OCI-LY1 (cell line): ENCODE data around the gene TUBGCP6.

ENCODE experiments used
- EZH2 ChIP-seq: fragments of 200-600 bp; sonication (generic), shearing (Covaris generic); IDR thresholded peaks from 2 replicates; pipeline ENCODE4 v1.8.0; 2017; ENCODE audit warnings: borderline replicate concordance, mixed run types, mild to moderate bottlenecking, antibody characterized with exemption, low read length, moderate library complexity, mixed read lengths
- TF ChIP-seq, protein P1 (sequence below): fragments of 200-600 bp; sonication (generic), shearing (Covaris generic); IDR thresholded peaks from 2 replicates; pipeline ENCODE4 v1.5.1; 2017; ENCODE audit warnings: mild to moderate bottlenecking, antibody characterized with exemption, low read length, moderate library complexity, mixed read lengths

GRCh38 chr22:50269970-50270665 lies 25.3 kb upstream of the TUBGCP6 start, which contains the start of gene MAPK11:
- TF ChIP-seq, protein P1, sequence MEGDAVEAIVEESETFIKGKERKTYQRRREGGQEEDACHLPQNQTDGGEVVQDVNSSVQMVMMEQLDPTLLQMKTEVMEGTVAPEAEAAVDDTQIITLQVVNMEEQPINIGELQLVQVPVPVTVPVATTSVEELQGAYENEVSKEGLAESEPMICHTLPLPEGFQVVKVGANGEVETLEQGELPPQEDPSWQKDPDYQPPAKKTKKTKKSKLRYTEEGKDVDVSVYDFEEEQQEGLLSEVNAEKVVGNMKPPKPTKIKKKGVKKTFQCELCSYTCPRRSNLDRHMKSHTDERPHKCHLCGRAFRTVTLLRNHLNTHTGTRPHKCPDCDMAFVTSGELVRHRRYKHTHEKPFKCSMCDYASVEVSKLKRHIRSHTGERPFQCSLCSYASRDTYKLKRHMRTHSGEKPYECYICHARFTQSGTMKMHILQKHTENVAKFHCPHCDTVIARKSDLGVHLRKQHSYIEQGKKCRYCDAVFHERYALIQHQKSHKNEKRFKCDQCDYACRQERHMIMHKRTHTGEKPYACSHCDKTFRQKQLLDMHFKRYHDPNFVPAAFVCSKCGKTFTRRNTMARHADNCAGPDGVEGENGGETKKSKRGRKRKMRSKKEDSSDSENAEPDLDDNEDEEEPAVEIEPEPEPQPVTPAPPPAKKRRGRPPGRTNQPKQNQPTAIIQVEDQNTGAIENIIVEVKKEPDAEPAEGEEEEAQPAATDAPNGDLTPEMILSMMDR: no peak
- no peak for TF ChIP-seq EZH2
